NCI-H345 treated with DMSO at 0.1 percent for 48 hours (cell line): ENCODE results near the gene B4GALT5.
A peak's percentile ranks its signal among the peaks of the same experiment; 100 is the strongest.

Source experiments
- DNase-seq: peaks from one replicate; lab custom pipeline; 2025; ENCODE audit not compliant: unreplicated experiment; lab: John Stamatoyannopoulos, UW

Gene B4GALT5

DNA sequence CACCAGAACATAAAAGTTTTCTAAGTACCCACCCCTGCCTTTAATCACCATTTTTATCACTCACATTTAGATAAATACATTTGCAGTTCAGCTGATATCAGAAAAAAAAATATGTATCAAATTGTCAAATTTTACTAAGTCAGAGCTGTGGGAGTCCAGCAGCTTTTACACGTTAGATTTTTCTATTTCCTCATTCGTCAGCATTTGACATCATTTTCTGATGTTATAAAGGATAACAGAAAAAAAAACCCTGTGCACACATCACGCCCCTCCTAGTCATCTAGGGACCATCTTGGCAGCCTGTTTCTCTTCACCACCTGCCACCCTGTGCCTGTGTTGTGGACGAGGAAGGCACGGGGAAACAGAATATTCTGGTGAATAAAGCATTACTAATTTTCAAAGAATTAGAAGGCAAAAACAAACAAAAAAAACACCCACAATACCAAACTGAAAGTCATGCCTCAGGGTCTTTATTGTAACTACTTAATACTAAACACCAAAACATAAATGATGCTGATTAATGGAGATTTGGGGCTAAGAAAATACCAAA, 12.4 kb downstream of the B4GALT5 start:
- DNase-seq = no peak

DNA sequence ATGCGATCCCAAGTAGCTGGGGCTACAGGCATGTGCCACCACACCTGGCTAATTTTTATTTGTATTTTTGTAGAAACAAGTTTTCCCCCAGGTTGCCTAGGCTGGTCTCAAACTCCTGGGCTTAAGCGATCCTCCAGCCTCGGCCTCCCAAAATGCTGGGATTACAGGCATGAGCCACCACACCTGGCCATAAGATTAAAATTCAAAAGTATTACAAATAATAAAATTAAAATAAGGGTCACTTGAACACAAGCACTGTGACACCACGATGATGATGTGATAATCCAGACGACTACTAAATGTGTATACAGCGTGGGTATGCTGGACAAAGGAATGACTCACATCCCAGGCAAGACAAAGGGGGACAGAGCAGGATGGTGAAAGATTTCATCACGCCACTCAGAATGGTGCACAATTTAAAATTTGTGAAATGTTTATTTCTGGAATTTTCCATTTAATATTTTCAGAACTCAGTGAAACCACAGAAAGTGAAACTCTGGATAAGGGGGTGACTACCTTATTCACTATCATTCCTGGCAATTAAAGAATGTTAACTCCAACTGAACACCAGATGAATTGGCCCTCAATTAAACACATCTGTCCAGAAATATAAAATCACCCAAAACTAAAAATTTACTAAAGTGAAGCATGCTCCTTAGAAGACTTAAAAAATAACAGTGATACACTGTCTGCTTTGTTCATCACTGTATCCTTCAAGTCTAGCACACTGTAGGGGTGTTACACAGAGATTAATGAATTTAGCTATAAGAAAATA, 13.1 kb downstream of the B4GALT5 start:
- no peak for DNase-seq

DNA sequence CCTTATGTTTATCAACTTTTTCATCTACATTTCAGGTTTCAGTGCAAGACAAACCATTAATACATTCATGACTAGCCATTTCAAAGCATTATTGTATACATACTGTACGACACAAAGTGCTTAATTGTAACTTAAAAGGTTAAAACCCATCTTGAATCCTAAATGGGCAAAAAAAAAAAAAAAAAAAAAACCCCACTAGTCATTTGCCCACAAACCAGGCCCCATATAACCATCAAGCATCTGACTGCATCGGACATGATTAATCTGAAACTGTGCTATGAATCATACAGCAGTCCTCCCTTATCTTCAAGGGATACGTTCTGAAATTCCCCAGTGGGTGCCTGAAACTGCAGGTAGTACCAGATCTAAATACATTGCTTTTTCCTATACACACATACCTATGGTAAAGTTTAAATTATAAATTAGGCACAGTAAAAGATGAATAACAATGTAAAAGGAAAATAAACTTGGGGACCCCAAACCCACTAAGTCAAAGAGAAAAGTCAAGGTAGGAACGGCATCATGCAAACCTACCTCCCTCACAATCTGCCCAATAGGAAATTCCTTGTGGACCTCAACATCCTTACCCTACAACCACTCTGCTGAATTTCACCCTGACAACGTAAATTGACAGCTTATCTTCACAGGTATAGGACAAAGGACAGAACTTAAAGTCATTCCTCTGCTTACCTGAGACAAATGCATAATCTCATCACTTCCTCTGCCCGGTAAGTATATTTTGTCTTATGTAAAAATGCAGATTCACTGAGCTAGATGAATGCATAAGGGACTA, 14.3 kb downstream of the B4GALT5 start:
- DNase-seq = no peak

DNA sequence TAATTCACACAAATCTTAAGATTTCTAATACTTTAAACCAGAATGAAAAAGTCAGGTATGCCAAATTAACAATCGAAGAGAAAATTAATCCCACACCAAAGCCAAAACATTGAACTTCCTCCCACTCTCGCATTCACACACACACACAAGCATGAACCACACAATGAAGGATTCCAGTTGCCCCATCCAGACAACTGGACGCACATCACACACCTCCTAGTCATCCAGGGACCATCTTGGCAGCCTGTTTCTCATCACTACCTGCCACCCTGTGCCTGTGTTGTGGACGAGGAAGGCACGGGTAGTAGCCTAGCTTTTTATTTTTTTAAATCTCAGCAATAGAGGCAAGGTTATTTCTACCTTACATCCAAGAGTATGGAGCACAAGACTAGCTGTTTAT, 15.2 kb downstream of the B4GALT5 start:
- DNase-seq = no peak

DNA sequence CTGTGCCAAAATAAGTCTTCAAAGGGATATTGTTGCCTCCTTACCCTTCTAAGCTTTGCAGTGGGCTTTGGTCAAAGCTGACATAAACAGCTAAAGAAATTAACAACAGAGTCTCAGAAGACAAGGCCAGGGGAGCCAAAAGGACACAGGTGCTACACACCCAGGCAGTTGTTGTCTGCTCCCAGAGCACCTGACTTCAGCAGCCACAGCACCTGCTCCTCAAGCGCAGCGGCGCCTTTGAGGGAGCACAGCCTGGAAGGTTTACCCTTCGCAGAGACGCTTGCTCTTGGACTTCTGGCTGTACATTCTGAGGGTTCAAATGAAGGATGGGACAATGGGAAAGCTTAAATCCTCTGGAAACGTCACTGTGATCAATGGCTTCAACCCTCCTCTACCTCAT, 16.6 kb downstream of the B4GALT5 start:
- DNase-seq = no peak

DNA sequence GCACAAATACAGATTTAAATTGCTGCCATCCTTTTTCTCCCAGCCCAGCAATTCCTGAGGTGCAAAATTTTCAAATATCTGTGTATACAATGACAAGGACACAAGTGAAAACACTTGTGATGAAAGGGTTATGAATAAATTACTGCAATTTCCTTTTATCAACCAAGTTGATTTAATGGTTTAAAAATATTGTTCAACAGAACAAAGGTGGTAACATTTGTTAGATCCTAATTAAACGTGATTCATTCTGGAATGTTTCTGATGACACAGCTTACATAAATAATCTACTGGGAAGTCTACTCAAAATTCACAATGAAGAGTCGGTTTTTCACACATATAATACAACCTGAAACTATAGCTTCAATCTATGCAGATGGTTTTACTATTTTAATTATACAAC, 17.1 kb downstream of the B4GALT5 start:
- no peak for DNase-seq

DNA sequence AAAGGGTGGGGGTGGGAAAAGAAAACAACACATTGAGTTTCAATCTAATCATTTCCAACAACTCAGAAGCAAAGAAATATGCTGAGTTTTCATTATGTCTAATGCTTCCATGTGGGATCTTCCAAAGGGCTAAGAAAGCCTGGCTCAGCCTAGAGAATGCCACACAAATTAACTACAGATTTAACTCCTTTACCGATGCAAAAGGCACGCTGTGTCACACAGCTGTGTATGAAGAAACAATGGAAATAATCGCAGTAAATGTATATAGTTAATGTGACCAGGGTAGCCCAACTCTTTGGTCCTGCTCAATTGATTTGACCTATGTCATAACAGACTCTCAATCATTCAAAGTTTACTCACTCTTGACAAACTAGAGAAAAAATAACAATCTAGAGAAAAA, 17.8 kb downstream of the B4GALT5 start:
- DNase-seq = no peak

DNA sequence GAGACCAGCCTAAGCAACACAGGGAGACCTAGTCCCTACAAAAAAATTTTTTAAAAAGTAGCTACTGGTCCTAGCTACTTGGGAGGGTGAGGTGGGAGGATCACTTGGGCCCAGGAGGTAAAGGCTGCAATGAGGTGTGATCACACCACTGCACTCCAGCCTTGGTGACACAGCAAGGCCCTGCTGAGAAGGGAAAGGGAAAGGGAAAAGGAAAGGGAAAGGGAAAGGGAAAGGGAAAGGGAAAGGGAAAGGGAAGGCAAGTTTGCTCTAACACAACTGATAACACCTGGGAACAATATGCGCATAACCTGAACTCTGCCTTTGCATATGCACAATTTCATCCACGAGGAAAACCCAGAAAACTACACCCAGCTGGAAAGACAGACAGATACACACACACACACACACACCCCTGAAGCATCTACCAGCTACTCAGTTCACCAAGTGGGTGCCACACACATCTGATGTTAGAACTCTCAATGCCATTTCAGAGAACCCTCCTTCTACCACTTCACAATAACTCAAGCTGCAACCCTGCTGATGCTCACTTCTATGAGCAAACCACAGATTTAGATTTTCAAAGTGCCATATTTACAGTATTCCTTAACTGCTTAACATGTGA, 19.1 kb downstream of the B4GALT5 start:
- no peak for DNase-seq

DNA sequence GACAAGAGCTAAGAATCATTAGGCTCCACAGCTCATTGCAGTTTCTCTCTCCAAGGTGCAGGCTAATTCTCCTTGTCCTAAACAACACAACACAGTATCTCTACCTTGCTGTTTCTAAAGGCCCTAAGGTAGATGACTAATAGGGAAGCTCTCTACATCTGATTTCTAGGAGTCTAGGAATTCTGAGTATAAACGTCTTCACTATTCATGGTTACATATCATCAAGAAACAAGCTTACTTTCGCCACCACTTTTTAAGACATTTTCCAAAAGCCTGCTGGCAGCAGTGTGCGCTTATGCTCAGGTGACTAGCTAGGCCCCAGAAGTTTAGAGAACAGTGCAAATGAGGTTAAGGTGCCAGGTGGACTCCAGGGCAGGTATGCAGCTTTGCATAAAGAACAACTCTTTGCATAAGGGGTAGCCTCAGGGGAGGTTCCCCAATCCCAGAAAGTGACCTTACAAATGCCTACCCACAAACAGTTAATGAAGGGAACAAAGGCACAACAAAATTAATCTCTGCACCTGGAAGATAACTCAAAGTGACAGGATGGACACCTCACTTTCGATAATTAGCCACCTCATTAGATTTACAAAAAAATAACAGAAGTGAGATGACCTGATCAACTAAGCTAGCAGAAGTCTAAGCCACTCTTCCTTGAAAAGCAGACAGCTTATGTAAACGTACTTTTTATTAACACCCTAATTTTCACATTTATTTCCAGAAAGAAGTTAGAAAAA, 20.1 kb downstream of the B4GALT5 start:
- DNase-seq = no peak

DNA sequence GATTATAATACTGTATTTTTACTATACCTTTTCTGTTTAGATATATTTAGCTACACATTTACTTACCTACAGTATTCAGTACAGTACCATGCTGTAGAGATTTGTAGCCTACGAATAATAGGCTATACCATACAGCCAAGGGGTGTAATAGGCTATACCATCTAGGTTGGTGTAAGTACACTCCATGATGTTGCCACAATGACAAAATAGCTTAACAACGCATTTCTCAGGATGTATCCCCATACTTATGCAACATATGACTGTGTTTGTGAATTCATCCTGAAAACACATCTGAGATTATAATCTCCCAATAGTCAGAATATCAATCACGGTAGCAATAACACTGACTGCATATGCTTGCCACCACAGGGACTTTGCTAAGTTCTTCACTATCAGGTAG, 20.7 kb downstream of the B4GALT5 start:
- DNase-seq = no peak

DNA sequence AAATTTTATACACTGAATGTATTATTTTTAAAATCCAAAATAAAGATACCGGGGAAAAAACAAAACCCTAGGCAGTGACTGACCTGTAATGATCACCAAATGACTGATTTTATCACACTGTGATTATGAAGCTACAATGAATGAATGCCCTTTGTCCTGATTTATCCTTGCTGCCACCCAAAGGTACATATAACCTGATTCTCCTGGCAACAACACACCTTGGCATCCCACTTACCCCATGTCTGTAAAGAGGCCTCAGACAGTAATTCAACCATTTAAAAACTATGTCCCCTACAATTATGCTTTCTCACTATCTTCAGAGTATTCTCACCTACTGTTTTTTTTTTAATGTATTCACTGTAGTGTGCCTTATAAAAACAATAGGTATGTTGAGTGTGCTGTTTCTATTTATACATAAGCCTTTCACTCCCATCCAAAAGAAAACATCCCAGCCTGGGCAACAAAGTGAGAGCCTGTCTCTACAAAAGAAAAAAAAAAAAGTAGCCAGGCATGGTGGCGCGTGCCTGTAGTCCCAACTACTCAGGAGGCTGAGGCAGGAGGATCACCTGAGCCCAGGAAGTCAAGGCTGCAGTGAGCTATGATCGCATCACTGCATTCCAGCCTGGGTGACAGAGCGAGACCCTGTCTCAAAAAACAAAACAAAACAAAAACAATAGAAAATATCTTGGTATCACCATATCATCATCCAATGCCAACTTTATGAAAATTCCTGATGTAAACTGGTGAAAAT, 21.7 kb downstream of the B4GALT5 start:
- DNase-seq = peak; percentile 63

DNA sequence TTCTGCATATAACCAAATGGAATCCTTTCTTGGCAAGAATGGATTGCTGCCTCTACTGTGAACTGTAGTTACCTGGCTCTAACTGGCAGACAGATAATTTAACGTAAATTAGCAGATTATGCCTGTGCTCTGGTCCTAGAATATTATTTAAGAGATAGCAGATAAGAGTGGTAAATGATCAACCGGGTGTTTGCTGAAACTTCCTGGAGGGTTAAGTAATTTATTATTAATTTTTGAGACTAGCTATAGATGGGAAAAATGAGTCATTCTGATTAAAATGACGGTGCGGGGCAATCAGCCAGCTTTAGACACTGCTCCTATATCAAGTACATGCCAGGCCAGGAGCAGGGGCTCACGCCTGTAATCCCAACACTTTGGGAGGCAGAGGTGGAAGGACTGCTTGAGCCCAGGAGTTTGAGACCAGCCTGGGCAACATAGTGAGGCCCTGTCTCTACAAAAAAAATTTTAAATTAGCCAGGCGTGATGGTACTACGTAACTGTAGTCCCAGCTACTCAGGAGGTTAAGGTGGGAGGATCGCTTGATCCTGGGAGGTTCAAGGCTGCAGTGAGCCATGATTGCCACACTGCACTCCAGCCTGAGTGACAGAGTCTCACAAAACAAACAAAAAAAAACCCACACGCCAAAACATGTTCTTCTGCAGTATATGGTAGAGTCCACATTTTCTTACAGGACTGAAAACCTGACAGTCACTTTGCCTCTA, 22.6 kb downstream of the B4GALT5 start:
- DNase-seq = no peak

DNA sequence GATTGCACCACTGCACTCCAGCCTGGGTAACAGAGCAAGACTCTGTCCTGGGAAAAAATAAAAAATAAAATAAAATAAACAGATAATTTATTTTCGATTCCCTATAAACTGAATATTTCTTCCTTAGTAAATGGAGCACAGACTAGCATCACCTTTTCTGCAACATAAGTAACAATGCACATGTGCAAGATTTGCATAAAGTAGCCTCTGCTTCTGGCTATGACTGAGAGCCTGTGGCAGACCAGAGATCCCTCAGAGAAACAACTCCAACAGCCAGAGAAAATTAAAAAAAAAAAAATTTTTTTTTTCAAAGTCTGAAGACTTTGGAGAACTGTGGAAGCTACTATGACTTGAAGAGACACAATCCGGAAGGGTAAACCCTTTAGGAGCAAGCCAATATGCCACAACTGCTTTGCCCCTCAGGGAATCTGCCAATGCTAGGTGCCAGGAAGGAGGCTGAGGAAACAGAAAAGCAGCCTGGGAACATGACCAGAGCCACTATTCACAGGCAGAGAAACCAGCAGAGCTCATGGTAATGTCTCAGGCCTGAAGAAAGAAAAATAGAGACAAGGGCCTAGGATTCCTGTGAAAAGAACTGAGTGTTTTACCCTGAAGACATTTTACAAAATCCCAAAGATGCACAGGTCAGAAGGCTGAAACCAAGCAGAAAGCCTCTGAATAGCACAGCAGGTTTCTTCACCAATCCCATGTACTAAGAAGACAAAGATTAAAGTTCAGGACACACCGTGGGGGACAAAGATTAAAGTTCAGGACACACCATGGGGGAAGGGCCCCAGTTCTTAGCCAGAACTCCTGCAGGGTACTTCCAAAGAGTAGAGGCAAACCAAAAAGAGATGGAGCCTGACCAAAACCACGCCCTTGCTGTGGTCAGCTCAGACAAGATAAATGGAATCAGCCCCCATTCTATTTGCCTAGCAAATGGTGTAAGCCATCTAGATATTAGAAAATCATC, 25.8 kb downstream of the B4GALT5 start:
- no peak for DNase-seq

DNA sequence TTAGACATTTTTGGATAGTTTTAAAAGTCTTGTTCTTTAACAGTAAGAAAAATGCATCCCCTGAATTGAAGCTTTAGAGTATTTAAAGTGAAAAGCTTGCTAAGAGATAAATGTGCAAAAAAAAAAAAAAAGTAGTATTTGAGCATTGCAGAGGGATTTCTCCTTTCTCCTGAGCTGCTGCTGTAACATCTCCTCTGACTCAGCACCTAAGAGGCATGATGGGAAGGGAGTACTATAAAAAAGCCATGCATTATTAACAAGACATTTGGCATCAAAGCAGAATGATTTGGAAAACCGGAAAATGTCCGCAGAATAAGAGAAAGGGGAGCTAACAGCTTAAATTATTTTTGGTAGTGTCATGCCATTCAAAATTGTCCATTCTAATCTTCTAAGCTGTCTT, 27.9 kb downstream of the B4GALT5 start:
- DNase-seq = no peak

DNA sequence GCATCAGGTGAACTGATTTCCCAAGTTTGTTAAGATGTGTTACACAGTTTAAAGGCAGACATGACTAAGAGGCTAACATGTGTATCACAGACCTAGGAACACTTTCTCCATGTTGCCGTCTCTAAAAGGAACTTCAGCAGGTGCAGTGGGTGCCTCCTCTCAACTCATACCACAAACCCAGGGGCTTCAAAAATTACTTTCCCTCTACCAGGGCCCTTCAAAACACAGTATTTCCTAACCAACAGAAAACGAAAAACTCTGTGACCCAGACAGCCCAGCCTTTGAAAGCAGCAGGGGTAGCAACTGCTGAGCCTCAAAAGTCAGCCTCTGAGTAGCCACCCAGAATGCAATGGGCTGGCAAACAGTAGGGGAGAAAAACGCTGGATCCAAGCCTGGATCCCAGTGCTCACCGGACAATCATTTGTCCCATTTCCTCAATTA, 28.5 kb downstream of the B4GALT5 start:
- no peak for DNase-seq

DNA sequence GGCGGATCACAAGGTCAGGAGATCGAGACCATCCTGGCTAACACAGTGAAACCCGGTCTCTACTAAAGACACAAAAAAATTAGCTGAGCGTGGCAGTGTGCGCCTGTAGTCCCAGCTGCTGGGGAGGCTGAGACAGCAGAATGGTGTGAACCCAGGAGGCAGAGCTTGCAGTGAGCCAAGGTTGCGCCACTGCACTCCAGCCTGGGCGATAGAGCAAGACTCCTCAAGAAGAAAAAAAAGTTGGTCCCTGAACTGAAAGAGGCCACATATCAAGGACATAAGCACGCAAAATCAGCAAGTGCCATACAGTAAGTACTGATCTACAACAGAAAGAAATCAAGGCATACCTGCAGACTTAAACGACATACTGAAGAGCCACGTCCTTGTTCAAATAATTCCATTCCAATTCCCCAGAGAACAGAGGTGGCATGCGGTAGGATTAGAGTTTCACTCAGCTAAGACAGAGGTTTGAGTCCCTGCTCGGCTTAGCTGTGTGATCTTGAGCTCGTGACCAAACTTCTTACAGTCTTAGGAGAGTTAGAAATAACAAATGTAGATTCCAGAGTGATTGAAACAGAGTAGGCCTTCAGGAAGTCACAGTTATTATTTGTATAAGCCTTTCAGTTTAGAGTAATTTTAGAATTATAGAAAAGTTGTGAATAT, 29.2 kb downstream of the B4GALT5 start:
- no peak for DNase-seq

DNA sequence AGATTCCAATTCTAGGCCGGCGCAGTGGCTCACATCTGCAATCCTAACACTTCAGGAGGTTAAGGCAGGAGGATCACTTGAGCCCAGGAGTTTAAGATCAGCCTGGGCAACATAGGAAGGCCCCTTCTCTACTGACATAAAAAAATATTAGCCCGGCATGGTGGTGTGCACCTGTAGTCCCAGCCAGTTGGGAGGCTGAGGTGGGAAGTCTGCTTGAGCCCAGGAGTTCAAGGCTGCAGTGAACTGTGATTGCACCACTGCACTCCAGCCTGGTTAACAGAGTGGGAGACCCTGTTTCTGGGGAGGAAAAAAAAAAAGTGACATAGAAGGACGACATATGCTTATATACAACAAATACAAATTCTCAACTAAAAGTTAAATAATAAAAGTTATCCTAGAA, 30.9 kb downstream of the B4GALT5 start:
- no peak for DNase-seq

DNA sequence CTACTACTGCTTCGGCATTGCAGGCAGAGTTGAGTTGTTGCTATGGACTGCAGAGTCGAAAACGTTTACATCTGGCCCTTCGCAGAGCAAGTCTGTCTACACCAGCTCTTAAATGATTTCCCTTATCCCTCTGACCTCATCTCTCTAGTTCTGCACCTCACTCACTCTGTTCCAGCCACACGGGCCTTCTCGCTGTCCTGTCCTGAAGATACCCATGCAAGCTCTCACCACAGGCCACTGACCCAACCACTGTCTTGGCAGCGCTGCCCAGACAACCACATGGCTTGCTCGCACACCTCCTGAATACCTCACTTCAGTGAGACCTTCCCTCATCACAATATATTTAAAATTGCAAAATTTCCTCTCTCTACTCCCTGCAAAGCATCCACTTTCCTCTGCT, 31.4 kb downstream of the B4GALT5 start:
- no peak for DNase-seq
